Measurements from ENCODE around the gene ITPR1. TPM values are rescaled to one million over a fixed set of nuclear protein-coding genes. Genes with fewer than 3 reads are reported as not detected.

ITPR1 gene
- total and polyA plus RNA-seq, 2 experiments from 2014 or later: 1.4 to 2.5 TPM

DNA sequence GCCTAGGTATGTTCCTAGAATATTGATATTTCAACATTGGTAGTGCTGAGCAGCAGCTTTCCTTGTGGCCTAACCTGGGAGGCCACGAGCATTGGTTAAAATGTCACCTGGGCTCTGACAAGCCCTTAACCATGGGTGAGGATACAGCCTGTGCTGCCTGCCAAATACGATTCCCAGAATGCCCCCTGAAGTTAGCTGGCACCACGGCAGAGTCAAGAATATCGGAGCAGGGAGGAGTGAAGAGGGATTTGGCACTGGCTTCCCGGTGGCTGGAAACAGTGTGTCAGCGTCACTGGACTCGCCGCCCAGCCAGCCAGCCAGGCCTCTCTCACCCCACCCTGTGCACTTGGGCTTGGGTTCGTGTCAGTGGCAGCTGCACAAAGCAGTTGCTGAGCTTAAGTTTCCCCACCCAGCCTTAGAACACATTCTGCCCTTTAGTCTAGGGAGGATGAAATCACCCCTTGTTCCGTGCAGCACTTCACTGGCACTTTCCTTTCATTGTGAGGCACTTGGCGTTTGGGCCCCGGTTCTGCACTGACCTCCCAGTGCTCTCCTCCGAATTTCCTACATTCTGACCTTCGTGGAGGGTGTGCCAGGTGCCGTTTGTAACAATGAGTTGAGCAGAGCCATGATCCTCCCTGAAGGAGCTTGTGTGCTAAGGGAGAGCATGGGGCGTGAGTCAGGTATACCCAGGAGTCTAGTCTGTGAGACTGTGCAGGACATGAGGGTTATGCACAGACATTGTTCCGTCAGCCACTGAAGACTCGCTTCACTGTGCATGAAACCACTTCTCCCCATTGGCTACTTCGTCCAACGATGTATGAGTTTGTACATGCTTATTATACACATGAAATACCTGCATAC is 333.3 kb downstream of the ITPR1 start:
- H3K79me2 ChIP-seq (ENCODE audit: insufficient read depth): no peaks in the 10 kb centered on the region
- H2AFZ ChIP-seq: no peak overlapping the region
- in situ Hi-C loops (cut with MboI): no loop called here
- no peak overlapping the region for H3K4me3 ChIP-seq
- no peaks in the 10 kb centered on the region for H3K36me3 ChIP-seq (ENCODE audit: low read depth)
- no peaks in the 10 kb centered on the region for H3K27me3 ChIP-seq (replicated peaks; ENCODE audit: insufficient read depth)
- H3K4me2 ChIP-seq (ENCODE audit: unreplicated experiment): no peak overlapping the region
- DNase-seq: peak; percentile 83
- peak overlapping the region; percentile 62 for H3K9ac ChIP-seq
- H3F3A ChIP-seq (ENCODE audit: insufficient read depth): peaks cover 46% of the 10 kb centered on the region
- peak overlapping the region; percentile 92 for H3K27ac ChIP-seq
- H3K9me3 ChIP-seq (ENCODE audit: low read depth): no peaks in the 10 kb centered on the region
- TF ChIP-seq EZH2 (IDR thresholded peaks at IDR 0.05; ENCODE audit: insufficient read depth, poor library complexity, severe bottlenecking) (no peak), EZH2phosphoT487 (IDR thresholded peaks at IDR 0.05; ENCODE audit: insufficient read depth, low read depth) (no peak)
- 36 to 42% methylated on average over 20 of the region's 20 CpGs for WGBS, 2 experiments (ENCODE audit: low coverage in 1 of 2, low lambda C conversion rate in 2 of 2, missing lambda C conversion rate in 2 of 2)
- no peaks in the 10 kb centered on the region for H3K9me2 ChIP-seq (ENCODE audit: insufficient read depth)
- H4K20me1 ChIP-seq (ENCODE audit: insufficient read depth): no peaks in the 10 kb centered on the region
- peaks cover 63% of the 10 kb centered on the region for H3K4me1 ChIP-seq (ENCODE audit: insufficient read depth)

DNA sequence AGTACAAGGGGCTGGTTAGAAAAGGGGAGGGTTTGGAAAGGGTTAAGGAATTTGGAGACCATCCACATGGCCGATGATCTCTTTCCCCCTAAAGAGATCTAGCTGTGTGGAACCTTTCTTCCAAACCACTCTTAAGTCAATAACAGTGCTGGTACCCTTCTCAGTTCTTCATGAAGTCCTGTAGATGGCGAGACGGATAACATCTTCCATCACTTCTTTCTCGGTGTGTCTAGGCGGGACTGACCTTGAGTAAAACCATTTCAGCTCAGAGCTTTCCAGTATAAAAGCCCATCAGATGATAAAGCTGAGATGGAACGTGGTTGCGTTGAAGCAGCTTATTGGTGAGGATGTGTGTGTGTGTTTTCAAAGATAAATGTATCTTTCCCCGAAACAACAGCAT is 334.6 kb downstream of the ITPR1 start:
- in situ Hi-C loops (cut with MboI): no loop called here
- WGBS, 2 experiments (ENCODE audit: low coverage in 1 of 2, low lambda C conversion rate in 2 of 2, missing lambda C conversion rate in 2 of 2): 41 to 49% methylated on average over 8 of the region's 8 CpGs

DNA sequence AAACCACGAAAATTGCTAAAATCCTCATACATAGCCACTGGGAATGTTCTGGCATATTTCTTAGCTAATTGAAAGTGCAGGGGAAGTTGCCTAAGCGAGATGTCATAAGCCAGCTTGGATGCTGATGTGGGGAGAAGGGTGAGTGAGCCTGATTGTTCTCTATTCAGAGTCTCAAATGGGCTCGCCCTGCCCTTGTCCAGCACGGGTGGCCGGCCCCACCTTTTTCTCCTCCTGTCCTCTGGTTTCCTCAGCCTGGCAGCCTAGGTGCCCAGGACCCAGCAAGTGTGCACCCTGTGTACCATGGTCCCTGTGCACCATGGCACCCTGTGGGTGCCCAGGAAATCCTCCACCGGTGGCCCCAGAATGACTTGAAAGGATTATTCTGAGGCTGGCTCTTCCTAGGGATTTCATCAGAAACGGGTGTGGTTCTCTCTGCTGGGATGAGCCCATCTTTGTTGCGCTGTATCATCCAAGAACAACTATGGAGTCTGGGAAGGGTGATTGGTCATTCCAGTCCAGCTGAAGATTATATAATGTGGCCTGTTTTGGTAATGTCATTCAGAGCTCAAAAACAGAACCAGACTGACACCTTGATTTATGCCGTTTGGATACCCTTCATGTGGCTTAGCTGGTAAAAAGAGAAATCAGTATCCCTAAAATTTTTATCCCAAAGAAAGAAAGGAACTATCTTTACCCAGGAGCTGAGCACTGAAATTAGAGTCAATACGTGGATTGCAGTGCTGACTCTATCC is 335.3 kb downstream of the ITPR1 start:
- TF ChIP-seq EZH2phosphoT487 (IDR thresholded peaks at IDR 0.05; ENCODE audit: insufficient read depth, low read depth): no peak
- no peak for TF ChIP-seq EZH2 (IDR thresholded peaks at IDR 0.05; ENCODE audit: insufficient read depth, poor library complexity, severe bottlenecking)
- H3K27ac ChIP-seq: peak overlapping the region; percentile 92
- no peaks in the 10 kb centered on the region for H3K9me3 ChIP-seq (ENCODE audit: low read depth)
- peaks cover 58% of the 10 kb centered on the region for H3F3A ChIP-seq (ENCODE audit: insufficient read depth)
- H3K36me3 ChIP-seq (ENCODE audit: low read depth): no peaks in the 10 kb centered on the region
- peak overlapping the region; percentile 47 for H3K4me2 ChIP-seq (ENCODE audit: unreplicated experiment)
- in situ Hi-C loops (cut with MboI): no loop called here
- DNase-seq: peak; percentile 87
- no peaks in the 10 kb centered on the region for H3K79me2 ChIP-seq (ENCODE audit: insufficient read depth)
- no peaks in the 10 kb centered on the region for H3K27me3 ChIP-seq (replicated peaks; ENCODE audit: insufficient read depth)
- peak overlapping the region; percentile 68 for H3K9ac ChIP-seq
- 19 to 22% methylated on average over 10 of the region's 10 CpGs for whole genome bisulfite sequencing, 2 experiments (ENCODE audit: low coverage in 1 of 2, low lambda C conversion rate in 2 of 2, missing lambda C conversion rate in 2 of 2)
- H3K4me1 ChIP-seq (ENCODE audit: insufficient read depth): peaks cover 74% of the 10 kb centered on the region
- H3K9me2 ChIP-seq (ENCODE audit: insufficient read depth): no peaks in the 10 kb centered on the region
- no peaks in the 10 kb centered on the region for H4K20me1 ChIP-seq (ENCODE audit: insufficient read depth)
- no peak overlapping the region for H3K4me3 ChIP-seq
- 0 out of 2 replicates have a peak overlapping the region, but pooled peaks have one; percentile 26 for H2AFZ ChIP-seq

More for the DNA sequence above, 334.6 kb downstream of the ITPR1 start:
- peak overlapping the region; percentile 92 for H3K27ac ChIP-seq
- H3K9me3 ChIP-seq (ENCODE audit: low read depth): no peaks in the 10 kb centered on the region
- peak overlapping the region; percentile 68 for H3K9ac ChIP-seq
- DNase-seq: peak; percentile 46
- H3K9me2 ChIP-seq (ENCODE audit: insufficient read depth): no peaks in the 10 kb centered on the region
- peak overlapping the region; percentile 47 for H3K4me2 ChIP-seq (ENCODE audit: unreplicated experiment)
- no peak for TF ChIP-seq EZH2phosphoT487 (IDR thresholded peaks at IDR 0.05; ENCODE audit: insufficient read depth, low read depth)
- TF ChIP-seq EZH2 (IDR thresholded peaks at IDR 0.05; ENCODE audit: insufficient read depth, poor library complexity, severe bottlenecking): no peak
- H3K27me3 ChIP-seq (replicated peaks; ENCODE audit: insufficient read depth): no peaks in the 10 kb centered on the region
- 0 out of 2 replicates have a peak overlapping the region, but pooled peaks have one; percentile 26 for H2AFZ ChIP-seq
- no peak overlapping the region for H3K4me3 ChIP-seq
- H3K79me2 ChIP-seq (ENCODE audit: insufficient read depth): no peaks in the 10 kb centered on the region
- H3K36me3 ChIP-seq (ENCODE audit: low read depth): no peaks in the 10 kb centered on the region
- peaks cover 74% of the 10 kb centered on the region for H3K4me1 ChIP-seq (ENCODE audit: insufficient read depth)
- H3F3A ChIP-seq (ENCODE audit: insufficient read depth): peaks cover 58% of the 10 kb centered on the region
- no peaks in the 10 kb centered on the region for H4K20me1 ChIP-seq (ENCODE audit: insufficient read depth)

DNA sequence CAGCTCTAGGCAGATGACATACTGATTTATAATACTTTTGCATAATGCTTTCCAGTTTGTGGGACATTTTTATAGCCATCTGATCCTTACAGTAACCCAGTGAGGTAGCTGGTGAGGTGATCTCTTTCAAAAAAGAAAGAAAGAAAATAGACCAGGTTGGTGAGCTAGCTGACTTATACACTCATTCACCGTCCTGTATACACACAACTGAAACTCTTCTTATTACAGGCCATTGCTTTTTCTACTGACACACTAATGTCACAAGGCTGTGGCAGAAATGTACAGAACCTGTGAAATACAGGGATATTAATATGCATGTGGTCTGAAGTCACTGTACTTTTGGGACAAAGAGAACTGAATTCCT is 335.9 kb downstream of the ITPR1 start:
- no peak overlapping the region for H3K4me3 ChIP-seq
- H3K27me3 ChIP-seq (replicated peaks; ENCODE audit: insufficient read depth): no peaks in the 10 kb centered on the region
- no peaks in the 10 kb centered on the region for H3K36me3 ChIP-seq (ENCODE audit: low read depth)
- no peaks in the 10 kb centered on the region for H4K20me1 ChIP-seq (ENCODE audit: insufficient read depth)
- H3K79me2 ChIP-seq (ENCODE audit: insufficient read depth): no peaks in the 10 kb centered on the region
- peak; percentile 10 for DNase-seq
- H3F3A ChIP-seq (ENCODE audit: insufficient read depth): peaks cover 58% of the 10 kb centered on the region
- H3K27ac ChIP-seq: peak overlapping the region; percentile 92
- H3K9ac ChIP-seq: peak overlapping the region; percentile 68
- H3K9me2 ChIP-seq (ENCODE audit: insufficient read depth): no peaks in the 10 kb centered on the region
- 68 to 79% methylated on average over 1 of the region's 1 CpG for WGBS, 2 experiments (ENCODE audit: low coverage in 1 of 2, low lambda C conversion rate in 2 of 2, missing lambda C conversion rate in 2 of 2)
- H3K4me2 ChIP-seq (ENCODE audit: unreplicated experiment): no peak overlapping the region
- no peaks in the 10 kb centered on the region for H3K9me3 ChIP-seq (ENCODE audit: low read depth)
- TF ChIP-seq EZH2phosphoT487 (IDR thresholded peaks at IDR 0.05; ENCODE audit: insufficient read depth, low read depth) (no peak), EZH2 (IDR thresholded peaks at IDR 0.05; ENCODE audit: insufficient read depth, poor library complexity, severe bottlenecking) (no peak)
- in situ Hi-C loops (cut with MboI): no loop called here
- H2AFZ ChIP-seq: no peak overlapping the region
- H3K4me1 ChIP-seq (ENCODE audit: insufficient read depth): peaks cover 74% of the 10 kb centered on the region
